ENCODE measurements around the gene GRAMD2B.
A peak's percentile ranks its signal among the peaks of the same experiment; 100 is the strongest.
"Not testable (repeated sequence)": the region's sequence is repeated elsewhere in the genome, so short reads cannot be mapped to it uniquely, and the experiment has no call there.

GRAMD2B gene

DNA sequence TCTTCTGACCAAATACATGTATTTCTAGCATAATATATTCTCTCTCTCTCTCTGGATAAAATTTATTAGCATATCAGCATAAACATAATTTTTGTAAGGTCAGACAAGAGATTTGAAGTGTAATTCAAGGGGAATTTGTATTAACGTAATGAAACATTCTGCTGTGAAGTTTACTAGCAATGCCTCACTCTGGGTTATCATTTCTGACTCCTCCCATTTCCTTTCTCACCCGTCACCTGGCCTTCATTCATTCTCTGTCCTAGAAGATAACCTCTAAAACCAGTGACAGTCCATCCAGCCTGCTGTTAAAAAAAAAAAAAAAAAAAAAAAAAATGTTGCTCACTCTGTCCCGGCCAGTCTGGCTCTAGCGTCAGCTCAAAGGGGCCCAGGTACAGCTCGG is 27.1 kb downstream of the GRAMD2B start:
- DNase-seq (ENCODE audit: low read depth in 2 of 2) = peak in 1 of 2 donors; percentile 12

DNA sequence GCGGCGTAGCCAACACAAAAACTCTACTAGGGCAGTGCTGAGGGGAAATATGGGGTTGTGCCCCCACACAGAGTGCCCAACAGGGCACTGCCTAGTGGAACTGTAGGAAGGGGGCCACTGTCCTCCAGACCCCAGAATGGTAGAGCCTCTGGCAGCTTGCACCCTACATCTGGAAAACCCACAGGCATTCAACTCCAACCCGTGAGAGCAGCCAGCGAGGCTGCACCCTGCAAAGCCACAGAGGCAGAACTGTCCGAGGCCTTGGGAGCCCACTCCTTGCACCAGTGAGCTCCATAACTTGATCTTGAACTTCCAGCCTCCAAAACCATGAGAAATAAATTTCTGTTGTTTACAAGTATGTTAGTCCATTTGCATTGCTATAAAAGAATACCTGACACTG is 27.7 kb downstream of the GRAMD2B start:
- DNase-seq (ENCODE audit: low read depth in 2 of 2) = no peak

DNA sequence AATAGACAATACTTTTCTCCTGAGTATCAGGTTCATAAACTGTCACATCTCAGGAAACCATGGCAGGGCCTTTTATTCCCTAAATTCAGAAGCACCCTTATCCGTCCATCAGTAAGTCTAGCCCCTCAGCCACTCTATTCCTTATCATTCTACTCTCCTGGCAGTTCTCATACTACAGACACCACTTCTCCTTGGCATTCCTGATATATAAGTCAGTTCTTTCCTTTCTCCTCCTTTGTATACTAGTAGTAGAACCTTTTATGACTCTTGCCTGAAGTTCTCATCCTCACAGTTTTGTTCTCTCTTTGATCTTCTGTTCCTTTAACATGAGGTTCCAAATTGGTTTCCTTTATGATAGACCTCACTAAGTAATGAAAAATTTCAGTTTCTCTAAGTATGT is 29.3 kb downstream of the GRAMD2B start:
- DNase-seq (ENCODE audit: low read depth in 2 of 2) = no peak

DNA sequence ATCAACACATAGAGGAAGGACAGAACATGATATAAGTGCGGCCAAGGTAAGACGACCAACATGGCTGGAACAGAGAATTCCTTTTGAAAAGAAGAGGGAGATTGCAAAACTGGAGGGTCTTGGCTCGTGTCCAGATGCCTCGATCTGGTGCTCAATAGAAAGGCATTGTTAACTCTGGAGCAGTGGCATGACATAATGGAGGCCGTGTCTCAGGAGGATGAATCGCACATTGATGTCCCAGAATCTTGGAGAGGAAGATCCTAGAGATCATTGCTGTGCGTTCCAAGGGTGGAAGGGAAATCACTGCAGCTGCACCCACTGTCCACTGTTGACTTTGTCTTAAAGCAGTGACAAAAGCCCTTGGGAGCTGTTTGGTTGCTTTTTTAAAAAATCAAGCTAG is 30.9 kb downstream of the GRAMD2B start:
- no peak for DNase-seq (ENCODE audit: low read depth in 2 of 2)

DNA sequence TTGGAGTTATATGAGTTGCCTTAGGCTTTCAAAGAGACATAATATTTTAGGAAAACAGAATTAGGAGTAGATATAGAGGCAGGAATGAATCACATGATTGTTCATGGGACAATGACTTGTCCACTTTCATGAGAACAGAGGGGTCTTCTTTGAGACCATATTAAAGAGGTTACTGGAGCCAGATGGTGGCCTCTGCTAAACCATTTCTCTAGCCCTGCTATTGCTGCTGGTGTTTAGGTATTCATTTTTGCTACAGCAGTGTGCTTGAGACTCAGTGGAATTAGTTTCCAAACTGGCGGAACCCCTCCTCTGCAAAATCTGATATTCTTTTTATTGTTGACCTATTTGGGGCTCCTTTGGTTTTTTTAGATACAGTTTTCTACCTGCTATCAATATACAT is 31.3 kb downstream of the GRAMD2B start:
- DNase-seq (ENCODE audit: low read depth in 2 of 2) = no peak

DNA sequence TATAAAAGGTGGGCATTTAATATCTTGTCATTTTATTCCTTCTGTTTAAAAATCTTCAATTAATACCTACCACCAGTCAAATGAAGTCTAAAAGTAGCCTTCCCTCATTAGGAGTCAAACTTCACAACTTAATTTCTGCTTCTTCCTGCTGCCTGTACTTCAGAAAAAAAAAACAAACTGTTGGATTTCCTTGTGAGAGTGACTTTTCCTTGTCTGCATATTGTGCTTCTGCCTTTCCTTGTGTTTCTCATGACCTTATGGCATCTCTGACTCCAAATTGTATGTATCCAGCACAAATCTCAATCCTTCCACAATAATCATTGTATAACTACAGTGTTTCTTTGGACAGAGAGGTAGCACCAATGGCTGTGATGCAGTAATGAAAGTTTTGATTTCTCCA is 32.1 kb downstream of the GRAMD2B start:
- DNase-seq (ENCODE audit: low read depth in 2 of 2) = no peak

DNA sequence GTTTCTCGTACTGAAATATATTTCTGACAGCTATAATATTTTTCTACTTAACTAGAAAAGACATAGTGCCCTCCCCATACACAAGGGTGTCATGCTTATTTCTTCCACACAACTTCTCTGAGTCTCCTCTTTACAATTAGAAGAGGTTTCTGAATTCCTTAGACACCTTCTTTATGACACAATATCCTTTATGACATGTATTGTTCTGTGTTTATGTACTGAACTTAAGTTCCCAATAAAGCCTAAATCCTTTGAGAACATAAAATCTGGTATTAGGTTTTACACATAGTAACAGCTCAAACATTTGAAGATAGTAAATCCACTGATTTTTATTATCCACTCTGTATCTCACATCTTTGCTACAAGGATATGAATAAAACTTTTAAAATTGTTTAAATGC is 32.5 kb downstream of the GRAMD2B start:
- no peak for DNase-seq (ENCODE audit: low read depth in 2 of 2)

DNA sequence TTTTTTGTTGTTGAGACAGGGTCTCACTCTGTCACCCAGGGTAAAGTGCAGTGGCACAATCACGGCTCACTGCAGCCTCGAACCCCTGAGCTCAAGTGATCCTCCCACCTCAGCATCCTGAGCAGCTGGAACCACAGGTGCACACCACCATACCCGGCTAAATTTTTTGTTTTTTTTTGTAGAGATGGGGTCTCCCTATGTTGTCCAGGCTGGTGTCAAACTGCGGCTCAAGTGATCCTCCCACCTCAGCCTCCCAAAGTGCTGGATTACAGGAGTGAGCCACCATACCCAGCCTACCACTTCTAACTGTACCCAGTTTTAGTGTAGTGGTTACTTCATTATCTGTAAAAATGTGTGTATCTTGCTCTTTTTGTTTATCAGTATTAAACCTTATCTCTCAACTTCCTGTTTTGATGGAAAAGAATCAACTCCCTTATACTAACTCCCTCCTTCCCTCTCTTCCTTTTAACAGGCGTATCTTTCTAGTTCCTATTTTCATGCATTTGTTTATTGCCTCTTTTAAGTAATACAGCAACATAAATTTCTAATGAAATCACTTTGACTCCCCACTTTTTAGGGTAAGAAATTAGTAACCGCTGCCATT is 33.1 kb downstream of the GRAMD2B start:
- DNase-seq (ENCODE audit: low read depth in 2 of 2) = no peak

DNA sequence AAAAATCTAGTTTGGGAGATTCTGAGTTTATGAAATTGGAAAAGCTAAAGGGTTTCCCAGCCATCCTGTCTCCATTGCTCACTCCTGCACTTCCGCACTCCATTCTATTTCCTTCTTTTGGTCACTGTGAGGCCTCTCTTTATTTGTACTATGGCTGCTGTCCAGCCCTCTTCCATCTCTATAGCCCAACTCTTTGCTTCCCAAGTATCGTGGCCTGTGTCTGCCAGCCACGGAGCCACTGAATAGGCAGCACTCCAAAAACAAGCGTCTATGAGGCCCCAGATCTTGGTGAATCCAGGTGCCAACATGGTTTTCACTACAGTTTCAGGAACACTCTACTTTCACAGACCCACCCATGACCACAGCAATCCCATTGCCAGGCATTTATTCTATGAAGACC is 37.2 kb downstream of the GRAMD2B start:
- DNase-seq (ENCODE audit: low read depth in 2 of 2) = no peak

DNA sequence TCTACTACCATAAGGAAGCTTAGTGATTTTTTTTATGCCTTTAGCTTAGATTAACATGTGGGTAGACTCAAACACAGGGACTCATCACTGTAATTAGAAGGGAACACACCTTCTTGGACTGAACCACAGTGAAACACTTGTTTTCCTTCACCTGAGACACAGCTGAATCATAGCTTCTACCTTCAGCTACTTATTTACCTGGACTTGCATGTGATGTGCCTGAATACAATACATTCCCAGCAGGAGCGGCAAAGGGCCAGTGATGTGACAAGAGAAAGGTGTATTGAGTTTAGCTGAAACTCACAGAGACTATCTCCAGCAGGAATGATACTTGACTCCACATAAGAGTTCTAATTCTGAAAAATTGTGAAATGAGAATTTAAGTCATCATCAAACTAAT is 37.8 kb downstream of the GRAMD2B start:
- no peak for DNase-seq (ENCODE audit: low read depth in 2 of 2)

DNA sequence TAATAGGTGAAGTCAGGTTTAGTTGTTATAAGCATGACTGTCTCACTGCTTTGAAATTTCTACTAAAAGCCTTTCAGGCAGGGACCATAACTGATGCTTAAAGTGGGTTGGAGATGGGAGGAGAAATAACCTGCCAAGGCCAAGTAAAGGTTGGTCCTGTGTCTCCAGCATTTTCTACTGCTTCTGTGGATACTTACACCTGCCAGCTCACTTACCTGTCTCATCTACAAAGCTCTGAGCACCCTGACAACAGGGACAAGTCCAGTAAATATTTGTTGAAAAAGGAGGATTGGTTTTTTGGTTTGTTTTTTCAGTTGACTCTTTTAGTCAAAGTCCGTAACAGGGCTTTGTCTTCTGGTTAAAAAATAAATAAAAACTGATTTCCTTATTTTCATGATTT is 38.6 kb downstream of the GRAMD2B start:
- DNase-seq (ENCODE audit: low read depth in 2 of 2) = no peak

DNA sequence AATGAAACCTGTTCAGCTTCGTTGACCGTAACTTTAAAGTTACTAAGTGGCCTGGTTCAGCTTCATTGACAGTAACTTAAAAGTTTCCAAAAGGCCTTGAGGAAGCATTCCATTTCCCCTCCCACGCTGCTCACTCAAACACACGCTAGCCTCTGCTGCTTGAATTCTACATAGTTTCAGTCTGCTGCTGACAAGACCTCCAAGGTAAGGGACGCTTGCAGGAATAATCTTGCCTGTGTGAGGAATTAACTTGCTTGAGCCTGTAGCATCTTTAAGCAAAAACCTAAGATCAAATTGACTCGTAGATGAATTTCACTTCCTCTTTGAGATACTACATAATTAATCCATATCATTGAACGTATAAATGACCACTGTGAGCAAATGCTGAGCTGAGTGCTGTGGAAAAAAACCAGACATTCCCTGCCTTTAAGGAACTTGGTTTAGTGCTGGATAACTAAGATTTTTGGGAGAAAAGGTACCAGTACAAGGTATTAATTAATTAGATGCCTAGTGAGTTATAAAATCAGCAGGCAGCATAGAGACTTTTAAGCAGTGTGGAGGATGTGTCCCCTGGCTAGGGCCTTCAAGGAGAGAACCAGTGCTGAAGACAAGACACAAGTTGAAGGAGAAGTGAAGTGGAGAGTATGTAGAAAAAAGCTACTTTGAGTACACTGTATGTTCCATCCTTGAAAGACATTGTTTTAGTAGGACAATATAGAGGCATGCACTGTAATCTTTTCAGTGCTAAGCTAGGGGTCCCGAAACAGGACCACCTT is 39.2 kb downstream of the GRAMD2B start:
- DNase-seq (ENCODE audit: low read depth in 2 of 2) = no peak

DNA sequence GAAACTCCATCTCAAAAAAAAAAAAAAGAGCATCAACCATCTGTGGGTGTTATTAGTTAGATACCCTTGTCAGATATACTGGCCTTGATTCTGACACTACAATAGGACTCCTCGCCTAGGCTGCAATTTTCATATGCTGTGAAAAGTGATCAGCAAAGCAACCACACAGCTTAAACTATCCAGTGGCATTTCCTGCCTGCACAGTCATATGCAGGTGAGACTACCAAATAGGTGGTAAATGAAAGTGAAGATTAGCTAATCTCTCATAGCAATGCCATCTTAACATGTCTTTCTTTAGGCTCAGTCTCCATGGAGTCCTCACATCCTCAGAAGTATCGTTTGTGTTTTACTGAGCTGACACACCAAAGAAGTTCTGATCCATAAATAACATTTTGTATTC is 40.8 kb downstream of the GRAMD2B start:
- DNase-seq (ENCODE audit: low read depth in 2 of 2) = no peak

DNA sequence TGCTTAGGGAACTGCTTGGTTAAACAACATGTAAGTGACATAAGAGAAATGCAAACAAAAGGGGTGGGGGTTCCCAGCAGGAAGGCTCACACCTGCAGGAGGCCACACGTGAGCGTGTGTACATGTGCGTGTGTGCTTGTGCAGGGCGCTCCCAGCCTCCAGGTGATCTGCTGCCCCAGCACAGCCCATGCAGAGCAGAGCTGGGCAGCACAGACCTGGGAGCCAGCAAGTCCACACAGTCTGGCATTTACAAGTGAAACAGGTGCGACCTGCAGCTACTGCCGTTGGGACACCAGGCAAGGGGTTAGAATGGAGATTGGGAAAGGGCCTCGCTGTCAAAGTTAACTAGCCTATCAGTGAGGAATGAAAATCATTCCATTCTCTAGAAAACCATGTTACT is 41.8 kb downstream of the GRAMD2B start:
- no peak for DNase-seq (ENCODE audit: low read depth in 2 of 2)

DNA sequence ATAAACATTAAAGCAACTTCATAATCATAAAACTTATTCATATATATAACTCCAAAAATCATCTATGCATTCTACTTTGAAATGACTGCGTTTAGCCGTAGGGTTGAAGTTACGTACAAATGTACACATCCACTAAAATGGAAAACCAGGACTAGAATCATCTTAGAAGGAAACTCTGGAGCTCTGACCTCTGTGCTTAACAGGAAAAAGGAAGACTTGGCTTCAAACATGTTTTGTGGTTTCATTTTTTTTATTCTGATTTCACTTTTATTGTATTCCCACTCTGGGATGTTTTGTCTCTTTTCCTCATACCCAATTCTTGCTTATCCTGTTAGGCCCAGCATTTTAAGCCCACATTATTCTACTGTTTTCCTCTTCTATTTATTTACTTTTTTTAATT is 44.9 kb downstream of the GRAMD2B start:
- DNase-seq (ENCODE audit: low read depth in 2 of 2) = no peak

DNA sequence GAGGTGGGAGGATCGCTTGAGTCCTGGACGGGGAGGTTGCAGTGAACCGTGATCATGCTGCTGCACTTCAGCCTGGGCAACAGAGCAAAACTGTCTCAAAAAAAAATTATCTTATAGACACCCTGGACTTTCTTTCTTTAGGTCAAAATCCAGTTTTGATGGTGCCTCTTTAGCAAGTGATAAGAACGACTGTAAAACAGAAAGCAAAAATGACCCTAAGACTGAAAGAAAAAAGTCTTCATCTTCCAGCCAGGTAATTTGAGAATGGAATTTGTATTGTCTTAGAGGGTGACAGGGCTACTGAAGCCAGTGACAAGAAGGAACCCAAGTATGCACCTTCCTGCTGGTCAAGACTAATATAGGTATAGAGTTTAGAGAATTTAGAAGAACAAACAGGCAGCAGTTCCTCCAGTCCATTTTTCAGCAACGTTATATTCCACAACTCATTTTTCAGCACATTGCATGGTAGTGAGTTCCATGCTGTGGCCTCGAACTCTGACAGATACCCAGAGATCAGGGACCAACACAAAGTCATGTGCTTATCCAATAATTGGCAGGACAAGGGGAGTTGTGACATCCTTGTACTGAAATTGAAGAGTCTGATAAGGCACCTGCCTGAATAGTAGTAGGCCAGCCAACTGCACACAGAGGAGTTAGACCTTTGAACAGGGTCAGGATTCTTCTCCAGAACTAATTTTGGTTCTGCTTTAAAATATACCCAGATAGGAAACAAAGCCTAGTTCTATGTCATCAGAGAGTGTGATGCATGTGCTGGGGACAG is 46.5 kb downstream of the GRAMD2B start:
- DNase-seq (ENCODE audit: low read depth in 2 of 2) = no peak

DNA sequence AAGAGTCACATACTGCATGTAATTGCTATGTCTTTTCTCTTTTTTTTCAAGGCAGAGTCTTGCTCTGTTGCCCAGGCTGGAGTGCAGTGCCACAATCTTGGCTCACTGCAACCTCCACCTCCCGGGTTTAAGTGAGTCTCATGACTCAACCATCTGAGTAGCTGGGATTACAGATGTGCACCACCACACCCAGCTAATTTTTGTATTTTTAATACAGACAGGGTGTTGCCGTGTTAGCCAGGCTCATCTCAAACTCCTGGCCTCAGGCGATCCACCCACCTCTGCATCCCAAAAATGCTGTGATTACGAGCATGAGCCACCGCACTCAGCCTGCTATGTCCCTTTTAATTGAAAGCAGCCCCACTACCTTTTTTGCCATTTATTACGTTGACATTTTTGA is 47.3 kb downstream of the GRAMD2B start:
- DNase-seq (ENCODE audit: low read depth in 2 of 2) = not testable (repeated sequence)

DNA sequence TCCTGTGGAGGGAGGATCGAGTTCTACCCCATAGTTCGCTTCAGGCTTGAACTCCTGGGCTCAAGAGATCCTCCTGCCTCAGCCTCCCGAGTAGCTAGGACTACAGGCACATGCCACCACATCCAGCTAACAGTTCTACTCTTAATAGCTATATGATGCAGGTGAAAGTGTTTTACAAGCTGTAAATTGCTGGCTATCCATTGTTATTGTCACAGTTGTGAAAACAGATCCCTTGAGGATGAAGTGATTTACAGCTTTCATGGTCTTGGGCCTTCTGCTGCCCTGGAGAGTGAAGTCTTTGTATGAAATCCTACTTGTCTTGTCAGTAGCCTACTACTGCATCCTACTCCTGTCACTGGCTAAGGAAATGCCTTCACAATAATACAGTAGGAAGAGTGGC is 48.0 kb downstream of the GRAMD2B start:
- DNase-seq (ENCODE audit: low read depth in 2 of 2) = no peak

DNA sequence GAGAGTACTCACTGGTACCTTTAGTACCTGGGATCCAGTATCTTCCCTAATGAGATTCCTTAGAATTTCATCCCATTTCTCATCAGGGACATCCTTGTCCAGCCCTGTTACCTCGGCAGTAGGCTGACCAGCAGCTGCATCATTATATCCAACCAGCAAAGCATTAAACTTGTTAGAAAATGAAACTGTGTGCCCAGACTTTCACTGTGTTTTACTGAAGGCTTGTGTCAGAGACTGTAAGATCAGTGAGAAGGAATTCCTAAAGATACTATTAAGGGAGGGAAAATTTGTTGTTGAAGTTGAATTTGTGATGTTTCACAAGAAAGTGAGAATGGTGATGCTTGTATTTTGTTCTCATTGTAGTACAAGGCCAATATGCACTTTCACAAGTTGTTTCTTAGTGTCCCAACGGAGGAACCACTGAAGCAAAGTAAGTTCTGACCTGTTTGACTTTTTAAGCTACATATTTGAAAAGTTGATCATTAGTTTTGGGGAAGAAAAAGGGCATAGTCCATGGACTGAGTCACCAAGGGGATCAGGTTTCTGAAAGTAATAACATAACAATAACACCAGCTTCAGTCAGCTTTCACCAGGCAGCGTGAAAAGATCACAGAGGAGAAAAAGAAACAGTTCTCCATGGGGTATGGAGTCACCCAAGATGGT is 48.8 kb downstream of the GRAMD2B start:
- no peak for DNase-seq (ENCODE audit: low read depth in 2 of 2)

DNA sequence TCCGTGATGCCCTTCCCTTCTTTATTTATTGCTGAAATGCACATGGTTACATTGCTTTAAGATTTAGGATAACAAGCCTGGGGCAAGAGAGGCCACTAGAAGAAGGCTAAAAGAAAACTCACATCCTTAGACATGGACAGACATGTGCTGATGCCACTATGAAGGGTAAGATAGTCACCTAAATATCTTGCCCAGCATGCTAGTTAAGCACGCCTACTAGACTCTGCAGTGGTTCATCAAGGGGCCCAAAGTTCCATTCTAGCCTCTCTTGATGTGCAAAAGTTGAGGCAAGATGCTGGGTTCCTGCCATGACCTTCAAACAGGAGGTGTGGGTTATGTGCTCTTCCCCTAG is 49.3 kb downstream of the GRAMD2B start:
- DNase-seq (ENCODE audit: low read depth in 2 of 2) = no peak

DNA sequence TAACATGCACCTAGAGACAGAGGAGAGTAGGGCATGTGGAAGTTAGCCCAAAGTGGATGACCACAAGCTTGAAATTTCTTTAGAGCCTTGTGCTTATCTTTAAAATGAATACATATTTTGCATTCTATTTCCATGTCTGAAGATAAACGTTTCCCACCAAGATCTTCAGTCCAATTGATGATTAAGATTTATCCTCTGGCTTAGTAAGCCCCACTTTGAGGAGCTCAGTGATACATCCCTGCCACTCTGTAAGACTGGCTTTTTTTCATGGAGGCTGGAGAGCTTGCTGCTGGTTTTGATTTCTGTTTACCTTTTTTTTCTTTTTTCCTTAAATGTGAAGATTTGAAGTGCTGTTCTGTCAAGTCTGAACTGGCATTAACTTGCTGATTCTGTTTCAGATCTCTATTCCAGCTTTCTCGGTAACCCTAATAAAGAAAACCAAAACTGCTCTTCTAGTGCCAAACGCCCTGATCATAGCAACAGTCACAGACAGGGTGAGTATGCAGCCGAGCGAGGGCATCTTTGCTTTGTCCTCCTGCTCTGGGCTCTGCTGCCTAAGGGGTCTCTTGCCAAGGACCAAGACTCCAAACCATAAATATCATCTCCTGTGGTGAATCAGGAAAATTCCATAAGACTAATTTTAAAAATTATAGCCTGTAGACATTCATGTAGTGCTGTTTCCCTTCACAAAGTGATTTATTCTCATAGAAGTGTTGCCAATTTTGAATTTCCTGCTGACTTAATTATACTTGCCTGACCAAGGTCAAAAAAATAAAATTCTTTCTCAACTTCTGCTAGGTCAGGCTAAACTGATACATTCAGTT is 54.3 kb downstream of the GRAMD2B start:
- no peak for DNase-seq (ENCODE audit: low read depth in 2 of 2)

DNA sequence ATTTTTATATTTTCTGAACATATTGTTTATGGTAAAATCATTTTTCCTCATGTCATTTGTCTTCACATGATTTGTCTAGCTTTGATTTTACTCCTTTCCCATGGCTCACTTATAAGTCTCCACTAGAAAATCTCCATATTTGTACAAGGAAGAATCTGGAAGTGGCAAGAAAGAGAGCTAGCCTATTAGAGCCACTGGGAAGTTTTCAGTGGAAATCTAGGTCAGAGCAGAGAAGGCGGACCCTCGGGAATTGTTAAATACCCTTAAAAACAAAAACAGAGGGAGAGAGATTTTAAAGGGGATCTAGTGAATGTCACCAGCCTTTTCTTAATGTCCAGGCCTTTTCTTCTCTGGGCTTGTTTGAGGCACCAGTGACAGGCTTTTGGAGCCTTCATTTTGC is 56.6 kb downstream of the GRAMD2B start:
- DNase-seq (ENCODE audit: low read depth in 2 of 2) = no peak

Data from stimulated activated CD4-positive, alpha-beta T cell treated with anti-CD3 and anti-CD28 coated beads, Interleukin-1b, Interleukin-23, amount 100 ng/mL, for 4 hours (primary cell).